ELR (cell line): ENCODE results near the gene VRK3.
"Not testable (repeated sequence)": the region's sequence is repeated elsewhere in the genome, so short reads cannot be mapped to it uniquely, and the experiment has no call there.

ENCODE experiments used
- DNase-seq: peaks from one replicate; pipeline ENCODE4 v3.0.0-alpha.2; 2015; ENCODE audit warnings: low read depth

VRK3 gene

DNA sequence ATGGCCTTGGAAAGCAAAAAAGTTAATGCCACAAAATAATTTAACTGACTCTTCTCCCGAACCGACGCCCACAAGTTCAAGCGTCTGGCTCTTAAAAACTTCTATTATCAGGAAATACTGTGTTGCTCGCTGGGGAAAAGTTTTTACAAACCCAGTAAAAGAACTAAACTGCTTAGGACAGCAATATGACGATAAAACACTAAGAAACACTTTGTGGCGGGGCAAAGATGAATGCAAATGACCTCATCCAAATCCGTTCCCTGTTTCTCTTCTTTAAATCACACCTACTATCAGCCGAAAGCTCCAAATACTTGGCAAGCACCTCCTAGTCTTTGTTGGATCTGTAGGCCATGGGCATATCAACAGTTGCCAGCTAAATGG lies 69.1 kb downstream of the VRK3 start:
- no peak for DNase-seq

GRCh38 chr19:49954933-49955332 lies 70.2 kb downstream of the VRK3 start:
- no peak for DNase-seq

- DNase-seq = no peak
These were observed 70.9 kb downstream of the VRK3 start for GRCh38 chr19:49954092-49954829.

GRCh38 chr19:49953416-49953815 lies 71.8 kb downstream of the VRK3 start:
- no peak for DNase-seq

- DNase-seq = no peak
These were observed 72.3 kb downstream of the VRK3 start for GRCh38 chr19:49952906-49953305.

- DNase-seq = no peak
These were observed 72.7 kb downstream of the VRK3 start for GRCh38 chr19:49952479-49952836.

- DNase-seq = no peak
These were observed 73.2 kb downstream of the VRK3 start for GRCh38 chr19:49951806-49952478.

DNA sequence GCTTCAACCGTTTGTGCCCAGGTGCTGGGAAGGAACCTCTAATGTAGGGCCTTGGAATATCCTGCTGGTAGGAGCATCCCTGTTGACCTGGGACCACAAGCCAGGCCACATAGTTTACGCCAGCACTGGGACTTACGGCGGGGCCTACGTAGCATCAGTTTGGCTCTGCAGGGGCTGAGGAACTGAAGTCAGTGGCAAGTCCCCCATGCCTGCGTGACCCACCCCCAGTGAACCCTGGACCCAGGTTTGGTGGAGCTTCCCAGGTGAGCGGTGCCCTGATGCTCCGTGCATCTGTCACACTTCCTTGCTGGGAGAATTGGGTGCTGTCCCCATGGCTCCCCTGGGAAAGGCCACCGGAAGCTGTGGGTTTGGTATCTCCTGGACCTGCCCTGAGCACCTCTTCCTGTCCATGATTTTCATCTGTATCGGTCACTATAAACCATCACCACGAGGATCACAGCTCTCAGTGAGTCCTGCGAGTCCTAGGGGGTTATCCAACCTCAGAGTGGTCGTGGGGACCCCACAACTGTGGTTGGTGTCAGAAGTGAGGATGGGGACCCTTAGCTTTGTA lies 74.1 kb downstream of the VRK3 start:
- DNase-seq = no peak

DNA sequence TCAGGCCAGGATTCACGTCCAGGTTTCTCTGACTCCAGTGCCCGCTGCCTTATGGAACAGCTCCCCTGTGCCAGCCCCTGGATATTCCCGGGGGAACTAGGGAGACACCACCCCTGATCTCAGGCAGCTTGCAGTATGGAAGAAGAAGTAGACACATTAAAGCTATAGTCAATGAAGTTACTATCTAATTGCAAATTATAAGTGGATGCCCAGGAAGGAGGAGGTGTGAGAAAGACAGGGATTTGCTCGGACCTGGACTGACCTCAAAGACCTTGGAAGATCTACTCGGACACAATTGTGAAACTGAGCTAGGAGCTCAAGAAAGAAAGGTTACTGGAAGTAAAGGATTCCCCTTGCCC lies 74.6 kb downstream of the VRK3 start:
- DNase-seq = no peak

- DNase-seq = no peak
These were observed 75.2 kb downstream of the VRK3 start for GRCh38 chr19:49949742-49950589.

DNA sequence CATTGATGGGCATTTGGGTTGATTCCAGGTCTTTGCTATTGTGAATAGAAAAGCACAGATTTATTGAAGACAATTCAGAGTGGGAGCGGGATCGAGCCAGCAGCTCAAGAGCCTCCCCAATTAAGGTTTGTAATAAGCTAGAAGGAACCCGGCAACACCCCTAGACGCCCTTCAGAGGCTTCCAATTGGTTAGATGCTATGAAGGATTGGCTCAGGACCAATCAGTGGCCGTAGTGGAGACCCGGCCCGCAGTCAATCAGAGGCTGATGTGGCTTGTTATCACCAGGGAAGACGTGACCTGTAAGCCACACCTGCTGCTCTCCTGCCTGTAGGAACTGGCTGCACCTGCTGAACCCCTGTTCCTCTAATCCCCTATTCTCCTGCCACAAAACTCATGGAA lies 78.8 kb downstream of the VRK3 start:
- no peak for DNase-seq

DNA sequence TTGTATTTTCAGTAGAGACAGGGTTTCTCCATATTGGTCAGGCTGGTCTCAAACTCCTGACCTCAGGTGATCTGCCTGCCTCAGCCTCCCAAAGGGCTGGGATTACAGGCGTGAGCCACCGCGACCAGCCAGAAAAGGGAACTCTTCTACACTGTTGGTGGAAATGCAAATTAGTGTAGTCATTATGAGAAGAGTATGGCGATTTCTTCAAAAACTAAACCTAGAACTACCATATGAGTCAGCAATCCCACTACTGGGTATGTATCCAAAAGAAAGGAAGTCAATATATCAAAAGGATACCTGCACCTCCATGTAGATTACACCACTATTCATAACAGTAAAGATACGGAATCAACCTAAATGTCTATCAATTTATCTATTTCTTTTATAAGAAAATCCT lies 80.6 kb downstream of the VRK3 start:
- not testable (repeated sequence) for DNase-seq

- no peak for DNase-seq
These were observed 84.7 kb downstream of the VRK3 start for GRCh38 chr19:49940482-49940791.

- no peak for DNase-seq
These were observed 85.3 kb downstream of the VRK3 start for GRCh38 chr19:49939721-49940481.

DNA sequence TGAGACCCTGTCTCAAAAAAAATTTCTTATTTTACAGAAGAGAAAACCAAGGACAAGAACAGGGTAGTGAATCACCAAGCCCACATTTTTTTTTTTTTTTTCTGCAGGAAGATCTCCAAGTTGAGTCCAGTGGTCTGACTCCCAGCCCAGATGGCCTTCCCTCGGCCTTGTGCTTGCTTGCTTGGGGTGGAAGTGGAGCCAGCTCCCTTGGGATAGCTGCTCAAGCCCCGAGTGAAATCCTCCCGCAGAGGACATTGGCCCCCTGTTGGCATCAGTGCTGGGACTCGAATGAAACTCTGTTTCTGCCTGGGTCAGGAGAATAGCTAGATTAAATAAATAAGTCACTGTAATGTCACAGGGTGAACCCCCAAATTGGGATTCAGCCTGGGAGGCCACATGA lies 86.5 kb downstream of the VRK3 start:
- DNase-seq = no peak

DNA sequence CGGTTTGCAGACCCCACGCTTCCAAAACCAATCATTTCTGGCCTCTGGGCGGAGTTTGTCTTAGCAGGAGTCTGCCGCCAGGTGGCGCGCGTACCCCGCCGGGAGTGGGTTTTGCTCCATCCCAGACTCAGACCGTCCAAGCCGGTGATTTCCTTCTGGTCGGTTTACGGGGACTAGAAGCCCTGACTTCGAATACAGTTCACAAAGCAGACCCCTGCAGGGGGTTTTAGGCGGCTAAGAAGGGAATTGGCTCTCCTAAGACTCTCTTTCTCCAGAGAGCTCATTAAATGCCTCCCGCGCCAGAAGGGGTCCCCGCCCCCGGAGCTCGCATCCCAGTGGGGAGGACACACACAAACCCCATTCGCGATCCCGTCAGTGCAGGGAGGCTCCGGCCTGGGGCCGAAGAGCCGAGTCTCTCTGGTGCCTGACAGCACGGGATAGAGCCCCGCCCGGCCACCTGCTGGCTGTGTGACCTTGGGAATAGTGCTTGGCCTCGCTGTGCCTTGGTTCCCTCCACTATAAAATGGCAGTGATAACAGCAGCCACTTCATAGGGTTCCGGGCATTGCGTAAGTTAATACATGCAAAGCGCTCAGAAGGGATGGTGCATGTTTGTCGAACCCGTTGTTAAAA lies 87.3 kb downstream of the VRK3 start:
- DNase-seq = peak; percentile 75

- DNase-seq = no peak
These were observed 88.6 kb downstream of the VRK3 start for GRCh38 chr19:49936549-49936948.

- DNase-seq = no peak
These were observed 91.5 kb downstream of the VRK3 start for GRCh38 chr19:49933643-49934042.

- DNase-seq = no peak
These were observed 92.4 kb downstream of the VRK3 start for GRCh38 chr19:49932731-49933131.

DNA sequence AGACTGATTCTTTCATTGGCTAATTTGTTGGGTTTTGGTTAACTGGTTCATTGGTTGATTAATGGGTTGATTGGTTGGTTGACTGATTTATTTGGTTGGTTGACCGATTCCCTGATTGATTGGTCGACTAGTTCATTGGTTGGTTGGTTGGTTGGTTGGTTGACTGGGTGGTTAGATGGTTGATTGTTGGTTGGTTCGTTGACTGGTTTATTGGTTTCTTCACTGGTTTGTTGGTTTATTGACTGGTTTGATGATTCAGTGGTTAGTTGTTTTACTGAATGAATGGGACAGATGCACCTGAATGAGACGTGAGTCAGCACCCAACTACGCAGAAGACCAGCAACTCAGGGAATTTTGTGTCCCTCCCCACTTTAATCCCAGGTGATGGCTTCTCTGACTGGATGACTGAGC lies 93.1 kb downstream of the VRK3 start:
- DNase-seq = no peak

DNA sequence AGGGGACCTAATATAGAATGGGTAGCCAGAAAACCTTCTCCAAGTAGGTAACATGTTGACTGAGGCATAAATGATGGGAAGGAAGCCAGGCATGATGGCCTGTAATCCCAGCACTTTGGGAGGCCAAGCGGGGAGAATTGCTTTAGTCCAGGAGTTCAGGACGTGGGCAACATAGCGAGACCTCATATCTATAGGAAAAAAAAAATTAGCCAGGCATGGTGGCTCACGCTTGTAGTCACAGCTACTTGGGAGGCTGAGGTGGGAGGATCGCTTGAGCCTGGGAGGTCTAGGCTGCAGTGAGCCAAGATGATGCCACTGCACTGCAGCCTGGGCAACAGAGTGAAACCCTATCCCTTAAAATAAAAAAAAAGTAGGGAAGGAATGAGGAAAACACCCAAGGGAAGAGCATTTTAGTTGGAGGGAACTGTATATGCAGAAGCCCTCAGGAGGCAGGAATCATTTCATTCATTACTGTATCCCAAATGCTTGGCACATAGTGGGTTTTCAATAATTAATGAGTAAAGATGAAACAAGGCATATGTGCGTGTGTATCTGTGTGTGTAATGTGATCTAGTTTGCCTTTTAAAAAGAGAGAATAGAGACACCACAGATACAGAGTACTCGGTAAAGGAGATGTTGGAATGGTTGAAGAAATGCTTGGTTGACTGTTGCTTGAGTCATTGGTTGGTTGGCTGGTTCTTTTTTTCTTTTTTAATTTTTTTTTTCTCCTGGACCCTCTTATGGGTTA lies 93.7 kb downstream of the VRK3 start:
- no peak for DNase-seq
